NB4 (cell line): Measurements from ENCODE around the gene FAM107B.
A peak's percentile ranks its signal among the peaks of the same experiment; 100 is the strongest.

Source experiments
- DNase-seq: peaks from one replicate; pipeline ENCODE4 v3.0.0; 2010; ENCODE audit warnings: low read depth
- H3K4me3 ChIP-seq: one replicate; pipeline ENCODE4 v1.5.1; 2011; ENCODE audit warnings: mild to moderate bottlenecking, low read depth, low read length, moderate library complexity
- CTCF ChIP-seq: IDR thresholded peaks from one replicate; pipeline ENCODE4 v1.5.1; 2012; ENCODE audit warnings: low read depth, low read length
- MYC ChIP-seq: IDR thresholded peaks from 2 replicates; pipeline ENCODE4 v1.6.1; 2011; ENCODE audit warnings: low read depth, low read length
- POLR2A ChIP-seq: IDR thresholded peaks from 2 replicates; pipeline ENCODE4 v1.6.1; 2011; ENCODE audit warnings: mild to moderate bottlenecking; ENCODE audit not compliant: insufficient read length; ENCODE audit errors: extremely low read depth
- TF ChIP-seq, protein P1 (sequence below): IDR thresholded peaks from 2 replicates; pipeline ENCODE4 v1.6.1; 2011; ENCODE audit warnings: low read depth, low read length

Gene FAM107B

DNA sequence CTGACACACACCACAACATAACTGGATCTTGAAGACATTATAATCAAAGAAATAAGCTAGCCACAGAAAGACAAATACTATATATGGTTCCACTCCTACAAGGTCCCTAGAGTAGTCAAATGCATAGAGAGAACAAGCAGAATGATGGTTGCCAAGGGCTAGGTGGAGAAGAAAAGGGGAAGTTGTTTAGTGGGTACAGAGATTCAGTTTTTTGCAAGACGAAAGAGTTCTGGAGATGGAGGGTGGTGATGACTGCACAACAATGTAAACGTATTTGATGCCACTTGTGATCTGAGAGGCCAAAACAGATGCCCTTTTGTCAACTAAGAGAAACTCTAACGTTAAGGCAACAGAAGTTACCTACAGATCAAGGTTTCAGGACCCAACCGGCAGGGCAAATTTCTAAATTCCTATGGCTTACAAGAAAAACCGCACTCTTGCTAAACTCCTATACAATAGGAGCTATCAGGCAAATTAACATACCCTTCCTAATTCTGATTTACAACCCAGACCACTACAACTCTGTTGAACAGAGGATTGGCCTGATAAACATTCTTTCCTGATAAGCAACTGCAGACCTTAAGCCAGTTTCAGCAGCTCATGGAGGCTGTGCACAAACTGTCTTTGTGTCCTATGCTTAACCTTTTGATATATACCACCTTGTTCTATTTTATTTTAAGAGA, 69.0 kb downstream of the FAM107B start:
- DNase-seq = peak; percentile 52
- H3K4me3 ChIP-seq = no peak overlapping the region
- no peak for TF ChIP-seq CTCF
- no peak for TF ChIP-seq POLR2A
- no peak for TF ChIP-seq MYC
- TF ChIP-seq, protein P1, sequence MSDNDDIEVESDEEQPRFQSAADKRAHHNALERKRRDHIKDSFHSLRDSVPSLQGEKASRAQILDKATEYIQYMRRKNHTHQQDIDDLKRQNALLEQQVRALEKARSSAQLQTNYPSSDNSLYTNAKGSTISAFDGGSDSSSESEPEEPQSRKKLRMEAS = no peak

- H3K4me3 ChIP-seq = no peak overlapping the region
- no peak for TF ChIP-seq POLR2A
- no peak for TF ChIP-seq CTCF
- TF ChIP-seq, protein P1 = no peak
- no peak for TF ChIP-seq MYC
- DNase-seq = no peak
Measured at GRCh38 chr10:14703631-14704001, 71.1 kb downstream of the FAM107B start.

- no peak for DNase-seq
- no peak overlapping the region for H3K4me3 ChIP-seq
- TF ChIP-seq POLR2A (no peak), CTCF (no peak), MYC (no peak)
- TF ChIP-seq, protein P1 = no peak
Measured at GRCh38 chr10:14701466-14701865, 73.2 kb downstream of the FAM107B start.

GRCh38 chr10:14700546-14700945, 74.2 kb downstream of the FAM107B start:
- TF ChIP-seq, protein P1 = no peak
- TF ChIP-seq MYC = no peak
- TF ChIP-seq CTCF = no peak
- no peak for TF ChIP-seq POLR2A
- no peak for DNase-seq

DNA sequence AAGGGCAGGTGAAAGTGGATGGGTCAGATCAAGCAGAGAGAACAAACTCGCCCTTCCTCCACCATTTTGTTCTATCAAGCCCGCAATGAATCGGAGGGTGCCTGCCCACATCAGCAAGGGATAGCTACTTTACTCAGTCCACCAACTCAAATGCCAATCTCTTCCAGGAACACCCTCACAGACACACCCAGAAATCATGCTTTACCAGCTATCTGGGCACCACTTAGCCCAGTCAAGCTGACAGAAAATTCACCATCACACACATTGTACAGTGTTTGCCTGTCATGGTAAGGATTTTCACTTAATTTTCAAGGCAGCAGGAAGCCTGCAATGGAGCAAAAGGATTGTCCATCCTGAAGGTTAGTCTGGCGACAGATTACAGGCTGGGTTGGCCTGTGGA, 75.2 kb downstream of the FAM107B start:
- no peak overlapping the region for H3K4me3 ChIP-seq
- no peak for TF ChIP-seq POLR2A
- no peak for TF ChIP-seq MYC
- TF ChIP-seq, protein P1 = no peak
- no peak for TF ChIP-seq CTCF
- DNase-seq = no peak

More at GRCh38 chr10:14700546-14700945, 74.2 kb downstream of the FAM107B start:
- H3K4me3 ChIP-seq = no peak overlapping the region

DNA sequence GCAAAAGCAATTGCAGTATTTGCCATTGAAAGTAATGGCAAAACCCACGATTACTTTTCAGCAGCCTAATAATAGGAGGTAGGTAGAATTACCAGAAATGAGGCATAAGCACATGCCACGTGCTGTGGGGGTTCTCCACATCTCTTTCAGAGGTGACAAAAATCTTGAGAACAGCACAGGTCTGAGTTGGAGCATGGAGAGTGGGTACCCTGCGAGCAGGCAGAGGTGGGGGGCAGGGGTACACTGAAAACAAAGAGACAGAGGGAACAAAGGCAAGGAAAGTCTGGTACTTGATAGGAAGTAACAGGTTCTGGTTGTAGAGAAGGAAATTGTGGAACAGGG, 75.9 kb downstream of the FAM107B start:
- TF ChIP-seq POLR2A (no peak), CTCF (no peak), MYC (no peak)
- TF ChIP-seq, protein P1 = no peak
- H3K4me3 ChIP-seq = no peak overlapping the region
- DNase-seq = no peak
